H1 (cell line): ENCODE measurements around the gene DNAH8. TPM values are rescaled to one million over a fixed set of nuclear protein-coding genes. Genes with fewer than 3 reads are reported as not detected.

Experiments
- CTCF ChIA-PET: fragments of 300-600 bp; sonication (Branson Sonifier 250); formaldehyde crosslinking; loops from one replicate; lab custom pipeline; 2021; ENCODE audit not compliant: partially characterized antibody; lab: Charles Lee
- POLR2A ChIA-PET: fragments of 300-600 bp; sonication (Branson Sonifier 250); formaldehyde crosslinking; loops from one replicate; lab custom pipeline; 2021; ENCODE audit warnings: inconsistent platforms; ENCODE audit not compliant: partially characterized antibody; lab: Charles Lee
- DNase-seq, 2 experiments: peaks; one replicate each; pipeline versions ENCODE4 v3.0.0 to v3.0.0-alpha.2; 2010 to 2022; ENCODE audit warnings: low spot score in 2 of 2, low read depth in 1 of 2, mixed read lengths in 1 of 2
- FAIRE-seq: peaks from 2 replicates; lab custom pipeline; 2011; peaks lifted over from hg19 to GRCh38; lab: Jason Lieb, UNC
- H2AFZ ChIP-seq: 2 replicates; pipeline ENCODE4 v1.8.1; 2012; ENCODE audit warnings: low read length, inconsistent platforms
- H2AK5ac ChIP-seq: 2 replicates; pipeline ENCODE4 v1.6.1; 2013; ENCODE audit warnings: low read depth, low read length
- H2BK120ac ChIP-seq: replicated peaks from 2 replicates; pipeline ENCODE3; 2013; ENCODE audit warnings: low read depth, low read length, inconsistent platforms
- H2BK12ac ChIP-seq: 2 replicates; pipeline ENCODE4 v1.6.1; 2013; ENCODE audit warnings: low read depth, low read length
- H2BK15ac ChIP-seq: 2 replicates; pipeline ENCODE4 v1.6.1; 2013; ENCODE audit warnings: low read length
- H2BK20ac ChIP-seq: 2 replicates; pipeline ENCODE4 v1.6.1; 2013; ENCODE audit warnings: low read length
- H2BK5ac ChIP-seq: 2 replicates; pipeline ENCODE4 v1.6.1; 2013; ENCODE audit warnings: low read depth, low read length
- H3K14ac ChIP-seq: 2 replicates; pipeline ENCODE4 v1.6.1; 2013; ENCODE audit warnings: inconsistent platforms; ENCODE audit not compliant: insufficient read length
- H3K18ac ChIP-seq: 2 replicates; pipeline ENCODE4 v1.6.1; 2013; ENCODE audit warnings: low read length; ENCODE audit errors: extremely low read depth
- H3K23ac ChIP-seq: 2 replicates; pipeline ENCODE4 v1.6.1; 2013; ENCODE audit warnings: inconsistent platforms; ENCODE audit not compliant: insufficient read length
- H3K23me2 ChIP-seq: 2 replicates; pipeline ENCODE4 v1.6.1; 2013; ENCODE audit warnings: low read depth, low read length
- H3K27ac ChIP-seq: 2 replicates; pipeline ENCODE4 v1.6.1; 2011; ENCODE audit warnings: low read depth, low read length, inconsistent platforms
- H3K27me3 ChIP-seq, 4 experiments: replicated peaks in 1 of 4; 1 replicate in 1 of 4; 2 replicates in 3 of 4; pipeline versions ENCODE4 v1.6.1 to v1.8.1; 2011 to 2013; ENCODE audit warnings: low read length in 3 of 4, mild to moderate bottlenecking in 3 of 4, inconsistent platforms in 2 of 4, mixed read lengths in 2 of 4, moderate library complexity in 1 of 4; ENCODE audit not compliant: control insufficient read depth in 3 of 4, insufficient read depth in 3 of 4; ENCODE audit errors: extremely low read depth in 1 of 4
- H3K36me3 ChIP-seq, 4 experiments: 2 replicates each; pipeline versions ENCODE4 v1.6.1 to v1.8.1; 2011 to 2013; ENCODE audit warnings: mild to moderate bottlenecking in 4 of 4, low read length in 3 of 4, moderate library complexity in 2 of 4, control low read depth in 1 of 4, inconsistent platforms in 1 of 4; ENCODE audit not compliant: insufficient read depth in 4 of 4, control insufficient read depth in 2 of 4
- H3K4ac ChIP-seq: replicated peaks from 2 replicates; pipeline ENCODE3; 2013; ENCODE audit warnings: low read length, low read depth, mixed read lengths, inconsistent platforms; ENCODE audit not compliant: insufficient read length
- H3K4me1 ChIP-seq, 4 experiments: replicated peaks in 1 of 4; 1 replicate in 1 of 4; 2 replicates in 3 of 4; pipeline versions ENCODE4 v1.6.1 to v1.8.1; 2011 to 2013; ENCODE audit warnings: low read length in 3 of 4, inconsistent platforms in 2 of 4, mixed read lengths in 1 of 4; ENCODE audit not compliant: insufficient read depth in 4 of 4, control insufficient read depth in 3 of 4
- H3K4me2 ChIP-seq, 2 experiments: 2 replicates each; pipeline versions ENCODE4 v1.6.1 to v1.8.1; 2011 to 2013; ENCODE audit warnings: low read depth in 2 of 2, low read length in 2 of 2, control low read depth in 1 of 2, inconsistent platforms in 1 of 2, mild to moderate bottlenecking in 1 of 2; ENCODE audit not compliant: insufficient read depth in 1 of 2
- H3K4me3 ChIP-seq, 4 experiments: fragments of 200-600, 300-600 bp in 1 of 4; sonication (generic), shearing (Covaris generic), sonication (Bioruptor Twin) in 1 of 4; 2 replicates each; pipeline versions ENCODE4 v1.5.1 to v1.8.1; 2011 to 2016; ENCODE audit warnings: low read length in 4 of 4, low read depth in 3 of 4, control low read depth in 2 of 4, inconsistent platforms in 2 of 4, mild to moderate bottlenecking in 2 of 4, mixed read lengths in 1 of 4, moderate library complexity in 1 of 4; ENCODE audit not compliant: insufficient read depth in 2 of 4; ENCODE audit errors: extremely low read depth in 1 of 4
- H3K56ac ChIP-seq: replicated peaks from 2 replicates; pipeline ENCODE3; 2013; ENCODE audit warnings: low read depth, mild to moderate bottlenecking, mixed read lengths, low read length, inconsistent platforms; ENCODE audit not compliant: insufficient read length
- H3K79me1 ChIP-seq: 2 replicates; pipeline ENCODE4 v1.6.1; 2013; ENCODE audit warnings: low read depth, low read length, control low read depth
- H3K79me2 ChIP-seq, 2 experiments: 2 replicates each; pipeline versions ENCODE4 v1.6.1 to v1.8.1; 2012 to 2013; ENCODE audit warnings: low read length in 2 of 2, mild to moderate bottlenecking in 2 of 2, inconsistent platforms in 1 of 2; ENCODE audit not compliant: insufficient read depth in 2 of 2, control insufficient read depth in 1 of 2
- H3K9ac ChIP-seq, 4 experiments: replicated peaks in 1 of 4; 1 replicate in 1 of 4; 2 replicates in 3 of 4; pipeline versions ENCODE4 v1.6.1 to v1.8.1; 2011 to 2013; ENCODE audit warnings: low read depth in 3 of 4, low read length in 3 of 4, control low read depth in 2 of 4, mild to moderate bottlenecking in 2 of 4, moderate library complexity in 2 of 4, inconsistent platforms in 1 of 4; ENCODE audit errors: extremely low read depth in 1 of 4
- H3K9me3 ChIP-seq, 2 experiments: 2 replicates each; pipeline versions ENCODE4 v1.6.1 to v1.8.1; 2012 to 2013; ENCODE audit warnings: mild to moderate bottlenecking in 2 of 2, moderate library complexity in 2 of 2, control low read depth in 1 of 2, inconsistent platforms in 1 of 2, low read depth in 1 of 2, low read length in 1 of 2, mixed read lengths in 1 of 2; ENCODE audit not compliant: insufficient read depth in 2 of 2
- H4K20me1 ChIP-seq, 2 experiments: replicated peaks in 1 of 2; 2 replicates each; pipeline versions ENCODE3 to v1.8.1; 2011 to 2013; ENCODE audit warnings: inconsistent platforms in 2 of 2, low read length in 2 of 2, mild to moderate bottlenecking in 1 of 2; ENCODE audit not compliant: insufficient read depth in 2 of 2, control insufficient read depth in 1 of 2
- H4K5ac ChIP-seq: 2 replicates; pipeline ENCODE4 v1.6.1; 2013; ENCODE audit warnings: low read length, low read depth, mixed read lengths, inconsistent platforms; ENCODE audit not compliant: insufficient read length
- H4K8ac ChIP-seq: 2 replicates; pipeline ENCODE4 v1.8.0; 2013; ENCODE audit warnings: mild to moderate bottlenecking, moderate library complexity, low read length, inconsistent platforms; ENCODE audit not compliant: insufficient read depth; ENCODE audit errors: extremely low read depth
- H4K91ac ChIP-seq: replicated peaks from 2 replicates; pipeline ENCODE3; 2013; ENCODE audit warnings: low read length, mixed read lengths, inconsistent platforms; ENCODE audit not compliant: insufficient read length
- ASH2L ChIP-seq: fragments of 200-600, 300-600 bp; sonication (generic); IDR thresholded peaks from one replicate; pipeline ENCODE4 v1.7.1; 2017; ENCODE audit warnings: low read length
- CTBP2 ChIP-seq: IDR thresholded peaks from 2 replicates; pipeline ENCODE4 v1.7.0; 2011; ENCODE audit warnings: borderline replicate concordance, mild to moderate bottlenecking, moderate library complexity, mixed read lengths, low read length; ENCODE audit not compliant: insufficient read depth, insufficient read length
- EP300 ChIP-seq, 2 experiments: IDR thresholded peaks; 1 replicate in 1 of 2; 2 replicates in 1 of 2; pipeline ENCODE4 v1.6.1; 2011 to 2012; ENCODE audit warnings: low read depth in 2 of 2, low read length in 2 of 2, mild to moderate bottlenecking in 2 of 2, borderline replicate concordance in 1 of 2, inconsistent platforms in 1 of 2, moderate library complexity in 1 of 2
- GABPA ChIP-seq: IDR thresholded peaks from 2 replicates; pipeline ENCODE4 v1.6.1; 2011; ENCODE audit warnings: mild to moderate bottlenecking, low read length, moderate library complexity, borderline replicate concordance; ENCODE audit not compliant: insufficient read depth
- HDAC6 ChIP-seq: IDR thresholded peaks from one replicate; pipeline ENCODE4 v1.7.1; 2012; ENCODE audit warnings: low read depth, mild to moderate bottlenecking, inconsistent platforms, low read length, moderate library complexity
- JUND ChIP-seq: IDR thresholded peaks from 2 replicates; pipeline ENCODE4 v1.6.1; 2011; ENCODE audit warnings: mild to moderate bottlenecking, improper control_type of control experiment, low read length
- KDM5A ChIP-seq: fragments of 200-600 bp; IDR thresholded peaks from 2 replicates; pipeline ENCODE4 v1.7.1; 2012; ENCODE audit warnings: mild to moderate bottlenecking, low read length, inconsistent platforms, mixed read lengths
- RAD21 ChIP-seq, 2 experiments: IDR thresholded peaks in 1 of 2; conservative IDR thresholded peaks in 1 of 2; 2 replicates each; pipeline ENCODE4 v1.6.1; 2011; ENCODE audit warnings: low read depth in 2 of 2, low read length in 2 of 2, improper control_type of control experiment in 1 of 2, inconsistent platforms in 1 of 2, mild to moderate bottlenecking in 1 of 2, moderate library complexity in 1 of 2
- RXRA ChIP-seq: IDR thresholded peaks from 2 replicates; pipeline ENCODE4 v1.6.1; 2011; ENCODE audit warnings: low read depth, mild to moderate bottlenecking, low read length, moderate library complexity; ENCODE audit not compliant: insufficient read depth
- SIN3A ChIP-seq, 2 experiments: IDR thresholded peaks in 1 of 2; conservative IDR thresholded peaks in 1 of 2; 2 replicates each; pipeline ENCODE4 v1.6.1; 2011 to 2012; ENCODE audit warnings: low read length in 2 of 2, improper control_type of control experiment in 1 of 2, low read depth in 1 of 2, mild to moderate bottlenecking in 1 of 2
- SIRT6 ChIP-seq: IDR thresholded peaks from one replicate; pipeline ENCODE4 v1.7.1; 2012; ENCODE audit warnings: low read length, inconsistent platforms
- SP4 ChIP-seq: IDR thresholded peaks from 2 replicates; pipeline ENCODE4 v1.6.1; 2012; ENCODE audit warnings: low read length, inconsistent platforms
- TAF1 ChIP-seq: IDR thresholded peaks from 2 replicates; pipeline ENCODE4 v1.6.1; 2011; ENCODE audit warnings: mild to moderate bottlenecking, low read depth, low read length
- TBP ChIP-seq: IDR thresholded peaks from 2 replicates; pipeline ENCODE4 v1.6.1; 2011; ENCODE audit warnings: low read depth, low read length, improper control_type of control experiment
- polyA plus RNA-seq, 7 experiments: library from polyadenylated mRNA; depleted of rRNA in 3 of 7; stranded (reverse) in 5 of 7; unstranded in 2 of 7; fragments of >200 nt in 5 of 7; fragments of 200-250 nt in 2 of 7; gene quantifications; 1 replicate in 5 of 7; 2 replicates in 1 of 7; 4 replicates in 1 of 7; pipeline versions ENCODE4 v1.2.1 to v1.2.3, GENCODE V29; 2011 to 2013; ENCODE audit warnings: missing spikeins in 2 of 7, mixed read lengths in 2 of 7
- total RNA-seq: library from RNA; stranded (reverse); fragmentation: NEBNext Ultra II Directional; extraction: Animal tissue kit (Norgen Biotek cat#: 25700); gene quantifications from 2 replicates; pipeline ENCODE4 v1.2.1, GENCODE V29; 2021
- TF ChIP-seq, protein P1 (sequence below): IDR thresholded peaks from 2 replicates; pipeline ENCODE4 v1.6.1; 2011; ENCODE audit warnings: low read length, improper control_type of control experiment

The DNAH8 gene
- total and polyA plus RNA-seq, 2 of the 8 experiments (the other 6 are each of a cell fraction or from before 2014, with no cell fraction given) = under 0.01 TPM; not detected in 1

DNA sequence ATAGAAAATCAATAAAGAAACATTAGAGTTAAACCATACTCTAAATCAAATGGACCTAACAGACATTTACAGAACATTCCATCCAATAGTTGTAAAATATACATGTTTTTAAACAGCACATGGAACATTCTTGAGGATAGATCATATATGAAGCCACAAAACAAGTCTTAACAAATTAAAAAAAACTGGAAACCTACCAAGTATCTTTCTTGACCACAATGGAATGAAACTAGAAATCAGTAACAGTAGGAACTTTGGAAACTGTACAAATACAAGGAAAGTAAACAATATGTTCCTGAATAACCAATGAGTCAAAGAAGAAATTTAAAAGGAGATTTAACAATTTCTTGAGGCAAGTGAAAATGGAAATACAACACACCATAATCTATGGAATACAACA lies 242.3 kb downstream of the DNAH8 start:
- Histone ChIP-seq H3K9me3 (no peaks in the 10 kb centered on the region), H4K5ac (no peak overlapping the region), H2BK120ac (no peak overlapping the region), H2BK20ac (no peak overlapping the region), H3K27ac (no peak overlapping the region), H3K56ac (no peak overlapping the region), H3K4me1 (no peaks in the 10 kb centered on the region), H3K18ac (no peak overlapping the region), H2BK12ac (no peak overlapping the region), H2AK5ac (no peak overlapping the region), H2BK15ac (no peak overlapping the region), H3K23ac (no peak overlapping the region), H4K91ac (no peak overlapping the region), H3K4ac (no peak overlapping the region), H3K9ac (no peak overlapping the region), H3K79me2 (no peaks in the 10 kb centered on the region), H3K4me3 (no peak overlapping the region), H2BK5ac (no peak overlapping the region), H4K8ac (no peak overlapping the region), H3K79me1 (no peaks in the 10 kb centered on the region), H3K23me2 (no peaks in the 10 kb centered on the region), H3K4me2 (no peak overlapping the region), H3K27me3 (no peaks in the 10 kb centered on the region), H4K20me1 (no peaks in the 10 kb centered on the region), H3K36me3 (no peaks in the 10 kb centered on the region), H3K14ac (no peak overlapping the region), H2AFZ (no peak overlapping the region)
- no peak for DNase-seq
- CTCF ChIA-PET = no interaction called here
- POLR2A ChIA-PET = no interaction called here
- no peak for FAIRE-seq
- no peak for TF ChIP-seq JUND
- no peak for TF ChIP-seq SIRT6
- TF ChIP-seq HDAC6 = no peak
- no peak for TF ChIP-seq RXRA
- no peak for TF ChIP-seq ASH2L
- no peak for TF ChIP-seq TAF1
- TF ChIP-seq CTBP2 = no peak
- TF ChIP-seq, protein P1, sequence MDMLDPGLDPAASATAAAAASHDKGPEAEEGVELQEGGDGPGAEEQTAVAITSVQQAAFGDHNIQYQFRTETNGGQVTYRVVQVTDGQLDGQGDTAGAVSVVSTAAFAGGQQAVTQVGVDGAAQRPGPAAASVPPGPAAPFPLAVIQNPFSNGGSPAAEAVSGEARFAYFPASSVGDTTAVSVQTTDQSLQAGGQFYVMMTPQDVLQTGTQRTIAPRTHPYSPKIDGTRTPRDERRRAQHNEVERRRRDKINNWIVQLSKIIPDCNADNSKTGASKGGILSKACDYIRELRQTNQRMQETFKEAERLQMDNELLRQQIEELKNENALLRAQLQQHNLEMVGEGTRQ = no peak
- TF ChIP-seq SP4 = no peak
- no peak for TF ChIP-seq TBP
- no peak for TF ChIP-seq SIN3A (conservative IDR thresholded peaks at IDR 0.05 in 1 of 2, IDR thresholded peaks at IDR 0.05 in 1 of 2; ENCODE audit: low read depth in 1 of 2, low read length in 2 of 2)
- no peak for TF ChIP-seq EP300 (IDR thresholded peaks at IDR 0.05; ENCODE audit: borderline replicate concordance in 1 of 2, low read depth in 2 of 2, low read length in 2 of 2)
- no peak for TF ChIP-seq GABPA
- TF ChIP-seq RAD21 (IDR thresholded peaks at IDR 0.05 in 1 of 2, conservative IDR thresholded peaks at IDR 0.05 in 1 of 2; ENCODE audit: low read depth in 2 of 2, low read length in 2 of 2) = no peak
- no peak for TF ChIP-seq KDM5A
